CD4-positive, alpha-beta T cell treated with Interleukin-17A for 4 hours (primary cell): ENCODE measurements around the gene DCST2.

Experiments
- DNase-seq: peaks from one replicate; pipeline ENCODE4 v3.0.0-alpha.2; 2020; ENCODE audit warnings: mixed read lengths

DCST2 gene

DNA sequence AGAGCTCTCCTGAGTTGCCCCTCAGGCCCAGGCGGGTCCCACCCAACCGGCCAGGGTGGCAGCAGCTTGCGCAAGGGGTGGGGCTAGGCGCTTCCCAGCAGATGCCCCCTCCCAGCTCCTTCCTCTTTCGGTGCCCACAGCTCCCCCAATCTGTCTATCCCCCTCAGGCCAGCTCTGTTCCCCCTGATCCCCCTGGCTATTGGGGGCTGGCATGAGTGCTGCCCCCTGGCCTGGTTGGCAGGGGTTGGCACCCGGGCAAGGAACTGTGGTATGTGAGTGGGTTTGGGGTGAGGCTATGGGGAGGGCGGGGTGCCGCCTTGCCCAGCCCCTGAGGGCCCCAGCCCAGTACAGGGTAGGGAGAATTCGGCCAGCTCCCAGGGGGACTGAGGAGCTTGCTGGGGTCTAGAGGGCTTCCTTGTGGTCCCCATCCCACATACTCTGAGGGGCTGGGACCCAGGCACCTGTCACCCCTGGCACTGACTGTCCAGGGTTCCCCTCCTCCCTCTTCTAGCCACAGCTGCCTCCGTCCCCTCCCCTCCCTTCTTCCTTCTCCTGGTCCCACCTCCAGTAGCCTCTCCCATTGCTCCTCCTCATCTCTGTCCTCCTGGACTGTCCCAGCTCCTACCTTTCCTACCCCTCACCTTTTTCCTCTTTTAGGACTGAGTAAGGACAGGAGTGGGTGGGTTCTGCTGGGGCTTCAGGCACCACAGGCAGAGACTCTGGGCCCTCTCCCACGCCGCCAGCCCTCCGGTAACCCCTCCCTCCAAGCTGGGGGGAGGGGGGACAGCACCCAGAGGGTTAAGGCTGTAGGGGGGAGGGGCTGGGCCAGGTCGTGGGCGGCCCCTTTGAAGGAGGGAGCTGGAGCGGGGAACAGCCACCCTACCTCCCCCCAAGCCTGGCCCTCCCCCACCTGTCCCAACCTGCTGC is 25.3 kb downstream of the DCST2 start:
- peak; percentile 75 for DNase-seq

DNA sequence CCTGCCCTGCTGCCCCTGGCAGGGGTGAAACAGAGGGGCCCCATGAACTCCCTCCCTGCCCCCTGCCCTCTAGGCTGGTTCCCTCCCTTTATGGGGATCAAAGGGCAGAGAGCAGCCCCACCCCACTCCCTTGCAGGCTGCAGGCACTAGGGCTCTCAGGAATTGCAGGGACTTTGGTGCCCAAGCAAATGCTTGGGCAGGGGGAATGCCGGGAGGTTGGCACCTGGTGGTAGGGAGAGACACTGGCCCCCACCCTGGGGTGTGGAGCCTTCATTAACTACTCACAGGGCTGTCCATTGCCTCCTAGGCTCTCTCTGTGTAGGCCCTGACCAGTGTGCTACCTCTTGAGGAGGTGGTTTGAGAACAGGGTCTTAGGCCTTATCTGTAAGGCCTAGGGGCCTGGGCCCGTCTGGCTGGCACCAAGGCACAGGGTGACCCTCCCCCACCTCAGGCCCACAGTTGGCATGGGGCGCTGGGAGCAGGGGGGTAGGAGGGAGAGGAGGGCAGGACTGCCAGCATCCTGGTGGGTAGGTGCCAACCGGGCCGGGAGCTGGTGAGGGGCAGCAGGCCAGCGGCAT is 26.2 kb downstream of the DCST2 start:
- no peak for DNase-seq

- DNase-seq = peak; percentile 57
These were observed 26.9 kb downstream of the DCST2 start for GRCh38 chr1:155006601-155007101.

GRCh38 chr1:155005076-155006011 is 28.2 kb downstream of the DCST2 start:
- DNase-seq = peak; percentile 62

DNA sequence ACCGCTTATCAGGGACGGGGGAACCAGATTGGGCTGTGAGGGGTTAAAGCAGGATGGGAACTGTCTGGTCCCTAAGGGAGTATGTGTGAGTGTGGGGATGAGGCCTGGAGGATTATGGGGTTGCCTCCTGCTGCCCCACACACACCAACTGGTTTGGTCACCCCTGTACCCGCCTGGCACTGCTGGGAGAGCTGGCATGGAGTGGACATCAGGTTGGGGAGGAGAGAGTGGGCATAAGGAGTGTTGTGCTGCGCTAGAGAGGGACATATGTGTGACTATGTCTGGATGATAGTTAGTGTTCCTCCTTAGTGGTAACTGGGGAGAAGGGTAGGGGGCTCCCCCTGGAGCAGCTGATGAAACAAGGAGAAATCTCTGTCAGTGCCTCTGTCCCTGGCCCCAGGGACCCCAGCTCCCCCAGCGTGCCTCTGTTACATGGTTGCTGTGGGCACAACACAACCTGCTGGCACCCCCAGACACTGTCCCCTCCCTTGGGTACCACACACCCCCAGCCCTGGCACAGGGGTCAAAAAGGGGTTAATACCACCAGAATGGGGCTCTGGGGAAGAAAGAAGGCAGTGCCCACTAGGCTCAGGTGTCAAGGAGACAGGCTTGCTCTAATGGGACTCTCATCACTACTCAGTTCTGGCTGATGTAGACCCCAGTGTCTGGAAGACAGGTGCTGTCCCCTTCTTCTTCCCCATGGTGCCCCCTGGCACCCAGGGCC is 29.1 kb downstream of the DCST2 start:
- DNase-seq = no peak

- DNase-seq = peak; percentile 26
These were observed 29.7 kb downstream of the DCST2 start for GRCh38 chr1:155003766-155004351.

DNA sequence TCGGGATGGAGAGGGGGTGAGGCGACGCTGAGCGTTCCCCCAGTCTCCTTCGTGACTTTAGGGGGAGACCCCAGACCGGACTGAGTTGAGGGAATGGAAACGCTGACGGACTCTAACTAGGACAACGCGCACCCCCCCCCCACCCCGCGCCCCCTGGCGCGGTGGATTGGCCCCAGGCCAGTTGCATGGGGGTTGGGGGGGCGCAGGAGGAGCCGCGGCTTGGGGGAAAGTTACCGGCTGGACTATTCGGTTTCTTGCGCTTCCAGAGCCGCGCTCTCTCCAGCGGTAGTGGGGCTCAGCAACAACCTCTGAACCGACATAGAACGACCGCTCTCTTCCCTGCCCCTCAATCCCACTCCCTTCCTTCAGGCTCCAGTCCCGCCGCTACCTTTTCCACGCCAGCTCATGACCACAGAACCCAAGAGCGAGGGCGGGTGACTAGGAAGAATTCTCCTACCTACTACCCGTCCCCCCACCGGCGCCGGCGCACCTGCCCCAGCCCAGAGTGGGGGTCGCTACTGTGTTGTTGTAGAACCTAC is 30.3 kb downstream of the DCST2 start:
- DNase-seq = peak; percentile 47

DNA sequence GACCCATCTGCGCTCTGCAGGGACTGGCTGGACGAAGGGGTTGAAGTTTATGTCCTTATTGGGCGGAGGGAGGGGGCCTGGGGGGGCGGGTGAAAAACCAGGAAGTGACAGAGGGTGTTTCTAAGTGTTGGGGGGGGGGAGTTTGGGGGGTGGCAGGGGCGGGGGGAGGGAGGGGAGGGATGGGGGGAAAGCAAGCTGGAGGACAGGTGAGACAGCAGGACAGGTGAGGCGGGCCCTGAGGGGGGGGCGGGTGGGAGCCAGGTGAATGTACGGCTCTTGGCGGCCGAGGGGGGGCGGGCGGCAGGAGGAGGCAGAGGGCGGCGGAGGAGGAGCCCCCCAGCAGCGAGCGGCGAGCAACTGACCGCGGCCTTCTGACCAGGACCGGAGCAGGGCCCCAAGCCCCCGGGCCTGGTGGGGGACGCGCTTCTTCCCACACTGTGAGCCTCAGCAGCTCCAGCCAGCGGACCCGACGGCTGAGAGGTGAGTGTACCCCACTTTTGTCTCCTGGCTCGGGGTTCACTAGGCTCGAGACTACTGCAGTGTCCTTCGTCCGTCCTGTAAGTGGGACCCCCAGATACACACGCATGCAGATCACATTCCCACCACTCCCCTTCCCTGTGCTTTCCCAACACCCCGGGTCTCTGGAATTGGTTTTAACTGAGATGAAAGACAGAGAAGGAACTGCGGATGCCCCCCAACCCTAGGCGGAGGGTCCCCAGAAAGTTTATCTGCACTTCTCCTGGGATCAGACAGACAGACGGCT is 30.9 kb downstream of the DCST2 start, which contains the start of gene ZBTB7B:
Gene ZBTB7B (plus strand): TSS at position 339 of the 763 bp plus-strand sequence. CDS start 11,859 bp downstream, outside the sequence.
- no peak for DNase-seq

DNA sequence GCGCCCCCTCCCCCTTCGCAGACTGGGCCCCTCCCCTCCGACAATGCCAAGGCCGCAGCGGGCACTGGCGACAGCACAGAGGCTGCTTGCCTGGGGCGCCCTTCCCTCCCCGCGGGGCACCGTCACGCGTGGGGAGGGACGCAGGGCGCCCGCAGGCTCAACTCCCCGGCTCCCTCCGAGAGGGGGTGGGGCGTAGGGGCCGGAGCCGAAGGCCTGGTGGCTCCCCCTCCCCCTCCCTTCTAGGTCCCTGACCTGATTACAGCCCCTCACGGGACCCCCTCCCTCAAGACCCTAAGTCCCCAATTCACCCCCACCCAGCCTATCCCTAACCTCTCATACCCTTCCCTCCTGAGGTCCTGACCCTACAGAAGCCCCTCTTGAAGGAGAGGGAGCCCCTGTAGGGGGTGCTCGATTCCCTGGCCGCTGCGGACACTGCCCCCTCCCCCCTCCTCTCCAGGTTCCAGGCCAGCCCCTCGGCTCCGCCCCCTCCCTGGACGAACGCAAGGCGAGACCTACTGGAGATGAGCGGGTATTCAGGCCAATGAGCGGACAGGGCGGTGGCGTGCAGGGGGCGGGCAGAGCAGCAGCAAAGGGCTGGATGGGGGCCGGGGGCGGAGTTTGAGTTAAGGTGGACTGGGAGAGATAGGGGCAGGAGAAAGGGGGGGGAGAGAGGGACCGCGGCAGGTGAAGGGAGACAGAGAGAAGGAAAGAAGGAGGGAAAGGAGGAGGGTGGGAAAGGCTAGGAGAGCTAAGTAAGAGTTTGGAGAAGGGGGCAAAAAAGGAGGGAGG is 31.7 kb downstream of the DCST2 start:
- peak; percentile 99 for DNase-seq

GRCh38 chr1:155001425-155001674 is 32.2 kb downstream of the DCST2 start:
- no peak for DNase-seq

DNA sequence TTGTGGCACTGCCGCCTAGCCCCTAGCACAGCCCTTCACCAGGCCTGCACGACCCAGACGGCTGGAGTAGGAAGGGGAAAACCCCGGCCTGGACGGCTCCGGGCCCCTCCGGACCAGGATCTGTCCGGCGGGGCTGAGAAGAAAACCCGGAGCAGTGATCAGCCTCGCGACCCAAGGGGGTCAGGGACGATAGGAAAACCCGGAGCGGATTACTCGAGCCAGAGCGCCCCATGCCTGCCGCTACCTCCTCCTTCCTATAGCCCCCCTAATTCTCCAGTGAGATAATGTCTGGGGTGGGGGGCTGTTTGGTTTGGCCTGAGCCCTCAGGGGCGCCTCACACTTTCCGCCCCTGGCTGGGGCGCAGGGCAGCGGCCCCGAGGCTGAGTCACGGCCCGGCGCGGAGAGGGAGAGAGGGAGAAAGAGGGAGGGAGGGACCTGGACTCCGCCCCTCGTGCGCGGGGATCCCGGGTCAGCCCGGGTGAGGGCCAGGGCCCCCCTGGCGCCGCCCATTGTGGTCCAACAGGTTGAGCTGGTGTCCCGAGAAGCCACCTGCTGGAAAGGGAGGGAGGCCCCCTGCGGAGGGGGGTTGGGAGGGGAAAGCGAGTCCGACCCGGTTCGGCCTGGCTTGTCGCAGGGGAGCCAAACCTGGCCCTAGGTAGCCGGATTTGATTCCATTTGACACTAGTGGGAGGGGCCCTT is 32.7 kb downstream of the DCST2 start:
- peak; percentile 82 for DNase-seq

GRCh38 chr1:155000411-155000725 is 33.2 kb downstream of the DCST2 start:
- DNase-seq = peak; percentile 41

GRCh38 chr1:154999571-155000410 is 33.8 kb downstream of the DCST2 start:
- DNase-seq = peak; percentile 45

- DNase-seq = peak; percentile 81
These were observed 34.6 kb downstream of the DCST2 start for GRCh38 chr1:154998818-154999570.

DNA sequence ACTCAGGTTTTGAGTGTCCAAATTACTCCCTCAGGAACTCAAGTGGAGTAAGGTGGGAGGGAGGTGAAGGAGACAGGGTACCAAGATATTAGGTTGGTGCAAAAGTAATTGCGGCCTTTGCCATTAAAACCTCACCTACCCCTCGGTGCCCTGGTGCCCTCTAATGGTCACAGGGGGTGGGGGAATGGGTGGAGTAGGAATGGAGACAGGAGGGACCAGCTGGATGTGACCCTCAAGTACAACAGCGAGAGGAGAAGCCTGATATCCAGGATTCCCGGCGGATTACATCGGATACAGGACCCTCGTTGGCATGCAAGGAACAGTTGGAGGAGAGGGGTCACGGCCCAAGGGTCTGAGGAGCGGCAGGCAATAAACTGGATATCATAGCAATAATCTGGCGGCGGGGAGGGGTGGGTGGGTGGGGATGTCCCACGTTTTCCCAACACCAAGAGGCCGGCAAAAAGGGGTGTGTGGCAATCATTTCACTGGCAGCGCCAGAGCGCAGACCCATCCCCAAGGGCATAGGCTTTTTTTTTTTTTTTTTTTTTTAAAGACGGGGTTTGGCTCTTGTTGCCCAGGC is 35.3 kb downstream of the DCST2 start:
- no peak for DNase-seq

DNA sequence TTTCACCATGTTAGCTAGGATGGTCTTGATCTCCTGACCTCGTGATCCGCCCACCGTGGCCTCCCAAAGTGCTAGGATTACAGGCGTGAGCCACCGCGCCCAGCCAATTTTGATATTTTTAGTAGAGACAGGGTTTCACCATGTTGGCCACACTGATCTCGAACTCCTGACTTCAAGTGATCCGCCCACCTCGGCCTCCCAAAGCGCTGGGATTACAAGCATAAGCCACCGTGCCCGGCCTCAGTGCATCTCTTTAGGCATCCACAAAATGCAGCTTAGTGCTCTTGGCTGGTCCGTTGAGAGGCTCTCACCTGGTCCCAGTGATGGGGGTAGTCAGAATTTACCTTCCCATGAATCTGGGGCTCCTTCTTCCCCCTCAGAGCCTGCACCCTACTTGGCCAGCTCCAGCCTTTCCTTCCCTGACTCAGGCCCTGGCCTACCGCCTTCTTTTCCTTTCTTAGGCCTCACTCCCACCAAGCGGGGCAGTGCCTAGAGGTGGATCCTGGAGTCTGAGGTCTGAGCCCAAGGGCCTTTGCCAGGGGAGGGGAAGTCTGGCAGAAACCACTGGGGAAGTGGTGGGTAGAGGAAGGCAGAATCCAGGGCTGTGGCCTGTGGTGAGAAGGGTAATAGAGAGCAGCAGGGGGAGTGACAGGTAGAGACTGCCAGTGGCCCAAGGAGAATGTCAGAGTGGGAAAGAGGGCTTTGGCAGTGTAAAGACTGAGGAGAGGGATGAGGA is 36.4 kb downstream of the DCST2 start:
- no peak for DNase-seq
